HG03097 (cell line): ENCODE measurements around the gene LRCH3.
"Not testable (repeated sequence)": the region's sequence is repeated elsewhere in the genome, so short reads cannot be mapped to it uniquely, and the experiment has no call there.

Experiments
- ATAC-seq: cut with Tn5 transposase; IDR thresholded peaks from one replicate; pipeline ENCODE4 v1.9.1; 2021; ENCODE audit not compliant: unreplicated experiment, low FRiP score

The LRCH3 gene

DNA sequence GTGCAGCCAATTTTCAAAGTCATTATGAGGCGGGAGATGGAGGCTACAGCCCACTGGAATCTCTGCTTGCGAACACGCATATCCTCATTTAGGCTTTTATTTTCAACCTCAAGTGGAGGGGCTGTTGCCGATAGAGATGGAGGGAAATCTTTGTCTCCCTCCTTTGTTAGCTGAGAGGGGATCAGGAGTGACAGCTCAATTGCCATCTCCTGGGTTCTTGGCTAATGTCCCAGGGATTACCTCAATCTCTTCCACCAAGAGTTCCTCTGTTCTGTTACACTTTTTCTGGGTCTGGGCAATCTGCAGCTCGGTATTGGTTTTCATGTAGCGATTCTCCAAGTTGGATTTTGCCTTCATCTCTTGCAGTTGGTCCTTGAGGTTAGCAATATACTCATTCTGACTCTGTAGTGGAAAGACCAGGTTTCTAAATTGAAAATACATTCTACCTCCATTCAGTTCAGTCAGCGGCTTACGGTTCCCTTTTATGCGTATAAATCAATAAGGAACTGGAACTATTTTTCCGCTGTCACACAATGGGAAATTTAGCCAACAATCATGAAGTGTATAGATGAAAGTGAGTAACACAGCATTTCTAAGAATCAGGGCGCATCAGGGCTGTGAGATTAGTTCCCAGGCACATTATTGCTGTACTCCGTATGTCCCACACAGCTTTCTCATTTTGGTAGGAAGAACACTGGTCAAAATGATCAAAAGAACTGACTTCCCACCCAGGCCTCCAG lies 122.8 kb downstream of the LRCH3 start:
- ATAC-seq: no peak

DNA sequence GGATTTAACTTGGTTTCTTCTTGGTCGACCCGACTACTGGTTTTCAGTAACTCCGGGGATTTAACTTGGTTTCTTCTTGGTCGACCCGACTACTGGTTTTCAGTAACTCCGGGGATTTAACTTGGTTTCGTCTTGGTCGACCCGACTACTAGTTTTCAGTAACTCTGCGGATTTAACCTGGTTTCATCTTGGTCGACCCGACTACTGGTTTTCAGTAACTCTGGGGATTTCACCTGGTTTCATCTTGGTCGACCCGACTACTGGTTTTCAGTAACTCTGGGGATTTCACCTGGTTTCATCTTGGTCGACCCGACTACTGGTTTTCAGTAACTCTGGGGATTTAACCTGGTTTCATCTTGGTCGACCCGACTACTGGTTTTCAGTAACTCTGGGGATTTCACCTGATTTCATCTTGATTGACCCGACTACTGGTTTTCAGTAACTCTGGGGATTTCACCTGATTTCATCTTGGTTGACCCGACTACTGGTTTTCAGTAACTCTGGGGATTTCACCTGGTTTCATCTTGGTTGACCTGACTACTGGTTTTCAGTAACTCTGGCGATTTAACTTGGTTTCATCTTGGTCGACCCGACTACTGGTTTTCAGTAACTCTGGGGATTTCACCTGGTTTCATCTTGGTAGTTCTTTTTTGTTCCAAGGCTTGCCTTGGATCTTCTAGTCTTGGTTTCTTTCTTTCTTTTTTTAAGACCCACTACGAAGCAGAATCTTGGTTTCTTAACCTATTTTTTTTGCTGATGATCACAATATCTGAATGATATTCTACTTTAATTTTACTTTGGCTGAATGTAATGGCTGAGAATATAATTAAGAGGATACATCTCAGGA lies 130.6 kb downstream of the LRCH3 start:
- not testable (repeated sequence) for ATAC-seq

DNA sequence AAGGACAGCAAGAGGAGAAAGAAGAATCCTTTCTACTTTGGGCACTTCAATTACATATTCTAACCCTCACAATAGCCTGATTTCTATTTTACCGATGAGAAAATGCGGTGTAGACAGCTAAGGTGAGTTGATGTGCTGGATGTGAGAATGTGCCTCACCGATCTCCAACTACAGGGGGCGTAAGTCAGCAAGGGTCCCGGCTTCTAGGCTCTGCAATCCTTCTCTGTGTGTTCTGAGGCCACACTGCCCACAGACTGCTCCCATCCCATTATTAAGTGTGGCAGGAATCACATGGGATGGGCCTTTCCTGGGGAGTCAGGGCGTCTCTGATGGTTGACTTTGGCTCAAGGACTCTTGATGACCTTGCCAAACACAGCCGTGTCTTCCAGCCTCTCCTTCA lies 135.4 kb downstream of the LRCH3 start:
- no peak for ATAC-seq

DNA sequence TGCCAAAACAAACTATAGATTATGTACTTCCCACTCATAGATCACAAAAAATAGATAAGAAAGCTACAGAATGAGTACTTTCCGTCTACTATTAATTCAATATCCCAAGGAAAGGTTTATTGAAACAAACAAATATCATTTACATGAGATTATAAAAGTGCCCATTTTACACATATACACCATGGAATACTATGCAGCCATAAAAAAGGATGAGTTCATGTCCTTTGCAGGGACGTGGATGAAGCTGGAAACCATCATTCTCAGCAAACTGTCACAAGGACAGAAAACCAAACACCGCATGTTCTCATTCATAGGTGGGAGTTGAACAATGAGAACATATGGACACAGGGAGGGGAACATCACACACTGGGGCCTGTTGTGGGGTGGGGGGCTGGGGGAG lies 136.5 kb downstream of the LRCH3 start:
- ATAC-seq: not testable (repeated sequence)

DNA sequence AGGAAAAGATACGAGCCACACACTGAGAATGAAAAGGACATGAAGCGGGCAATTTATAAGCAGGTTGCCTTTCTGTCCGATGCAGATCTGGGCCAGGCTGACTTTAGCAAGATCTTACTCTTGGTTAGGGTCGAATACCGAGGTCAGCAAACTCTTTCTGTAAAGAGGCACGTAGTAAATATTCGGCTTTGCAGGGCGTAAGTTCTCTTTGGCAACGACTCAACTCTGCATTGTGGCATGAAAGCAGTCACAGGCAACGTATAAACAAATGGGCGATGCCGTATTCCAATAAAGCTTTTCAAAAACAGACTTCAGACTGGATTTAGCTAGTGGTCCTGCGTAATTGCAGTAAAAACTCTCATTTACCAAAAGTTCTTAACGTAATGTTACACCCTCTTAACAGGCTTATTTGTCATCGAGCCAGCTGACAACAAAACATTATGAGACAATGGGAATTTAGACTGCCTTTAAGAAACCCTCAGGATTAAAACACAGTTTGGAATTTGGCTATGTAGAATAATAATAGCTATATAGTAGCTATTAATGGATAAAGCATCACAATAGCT lies 145.8 kb downstream of the LRCH3 start:
- no peak for ATAC-seq
